ENCODE data around the gene KRT74. TPM values are rescaled to one million over a fixed set of nuclear protein-coding genes. Genes with fewer than 3 reads are reported as not detected.
"Not testable (repeated sequence)": the region's sequence is repeated elsewhere in the genome, so short reads cannot be mapped to it uniquely, and the experiment has no call there.

Gene KRT74
- total RNA-seq, 1 donor from 2014 or later: not detected

- DNase-seq (ENCODE audit: extremely low read depth, low read depth, low spot score): no peak
Measured at GRCh38 chr12:52603314-52603713, 29.7 kb upstream of the KRT74 start.

DNA sequence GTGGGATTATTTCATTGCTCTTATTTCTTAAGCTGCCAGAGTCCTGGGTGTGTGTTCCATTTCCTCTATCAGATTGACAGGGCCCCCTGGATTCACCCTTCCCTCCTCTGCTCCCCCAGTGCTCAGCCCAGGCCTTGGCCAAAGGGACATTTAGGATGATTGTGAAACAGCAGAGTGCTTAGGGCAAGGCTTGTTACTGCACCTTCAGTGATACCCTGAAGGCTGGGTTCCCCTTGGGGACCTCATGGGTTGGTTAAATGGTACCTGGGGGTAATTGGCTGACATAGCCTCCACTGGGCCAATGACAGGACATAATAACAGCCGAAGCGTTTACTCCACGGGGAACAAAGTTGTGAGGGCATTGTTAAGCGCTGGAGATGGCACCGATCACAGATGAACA lies 28.9 kb upstream of the KRT74 start:
- no peak for DNase-seq (ENCODE audit: extremely low read depth, low read depth, low spot score)

DNA sequence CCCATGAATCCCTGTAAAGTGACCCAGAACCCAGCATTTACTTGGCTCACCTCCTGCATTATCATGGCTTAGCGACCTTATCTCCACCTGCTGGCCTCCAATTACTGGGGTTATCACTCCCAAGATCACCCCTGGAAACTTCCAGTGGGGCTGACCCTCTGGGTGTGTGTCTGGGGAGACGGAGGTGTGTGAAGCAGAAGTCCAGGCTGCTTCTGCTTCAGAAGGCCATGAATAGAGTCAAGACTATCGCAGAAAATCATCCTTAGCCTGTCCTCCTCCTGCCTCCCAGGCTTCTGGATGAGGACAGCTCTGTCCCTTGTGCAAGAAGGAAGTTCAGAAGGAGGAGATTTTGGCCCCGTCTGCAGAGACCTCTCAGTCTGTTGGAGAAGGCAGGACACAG lies 28.0 kb upstream of the KRT74 start:
- DNase-seq (ENCODE audit: extremely low read depth, low read depth, low spot score): no peak

GRCh38 chr12:52600941-52601481 lies 27.4 kb upstream of the KRT74 start, which contains the start of gene KRT72:
Gene KRT72, minus strand, starts transcription at chr12:52601463. Its CDS starts 11 bp downstream, at chr12:52601452.
- no peak for DNase-seq (ENCODE audit: extremely low read depth, low read depth, low spot score)

- no peak for DNase-seq (ENCODE audit: extremely low read depth, low read depth, low spot score)
Measured at GRCh38 chr12:52600475-52600874, 26.8 kb upstream of the KRT74 start.

- DNase-seq (ENCODE audit: extremely low read depth, low read depth, low spot score): no peak
Measured at GRCh38 chr12:52600071-52600470, 26.4 kb upstream of the KRT74 start.

GRCh38 chr12:52598966-52599365 lies 25.3 kb upstream of the KRT74 start:
- no peak for DNase-seq (ENCODE audit: extremely low read depth, low read depth, low spot score)

DNA sequence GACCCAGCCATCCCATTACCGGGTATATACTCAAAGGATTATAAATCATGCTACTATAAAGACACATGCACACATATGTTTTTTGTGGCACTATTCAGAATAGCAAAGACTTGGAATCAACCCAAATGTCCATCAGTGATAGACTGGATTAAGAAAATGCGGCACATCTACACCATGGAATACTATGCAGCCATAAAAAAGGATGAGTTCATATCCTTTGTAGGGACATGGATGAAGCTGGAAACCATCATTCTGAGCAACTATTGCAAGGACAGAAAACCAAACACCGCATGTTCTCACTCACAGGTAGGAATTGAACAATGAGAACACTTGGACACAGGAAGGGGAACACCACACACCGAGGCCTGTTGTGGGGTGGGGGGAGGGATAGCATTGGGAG lies 20.6 kb upstream of the KRT74 start:
- not testable (repeated sequence) for DNase-seq (ENCODE audit: extremely low read depth, low read depth, low spot score)

DNA sequence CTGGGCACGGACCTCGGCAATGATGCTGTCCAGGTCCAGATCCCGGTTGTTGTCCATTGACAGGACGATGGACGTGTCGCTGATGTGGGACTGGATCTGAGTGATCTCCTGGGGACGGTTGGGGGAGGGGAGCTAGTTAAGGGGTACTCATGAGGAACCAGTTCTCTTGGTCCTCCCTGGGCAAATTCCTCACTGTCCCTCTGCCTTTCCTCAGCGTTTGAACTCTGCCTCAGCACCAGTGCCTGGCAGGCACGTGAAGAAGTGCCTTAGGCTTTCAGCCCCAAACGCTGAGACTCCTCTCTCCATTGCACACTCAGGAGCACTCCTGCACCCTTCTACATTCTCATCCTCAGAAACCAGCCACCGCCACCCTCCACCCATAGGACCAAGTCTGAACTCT lies 17.9 kb upstream of the KRT74 start:
- DNase-seq (ENCODE audit: extremely low read depth, low read depth, low spot score): no peak

DNA sequence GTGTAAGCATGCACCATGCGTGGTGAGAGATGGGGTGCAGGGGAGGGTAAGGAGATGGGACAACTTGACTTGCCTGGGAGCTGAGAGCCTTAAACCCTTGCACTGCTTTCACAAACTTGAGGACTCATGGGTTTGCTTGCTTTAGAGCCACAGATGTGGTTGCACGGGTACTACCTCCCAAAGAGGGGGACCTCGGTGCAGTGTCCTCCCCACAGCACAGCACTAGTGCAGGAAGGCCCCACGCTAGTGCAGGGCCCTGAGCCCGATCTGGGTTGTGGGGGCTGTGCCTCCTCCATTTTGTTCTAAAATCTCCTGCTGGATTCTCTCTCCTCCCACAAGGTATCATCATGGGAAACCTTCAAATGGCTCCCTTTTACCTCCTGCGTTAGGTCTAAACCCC lies 16.4 kb upstream of the KRT74 start:
- DNase-seq (ENCODE audit: extremely low read depth, low read depth, low spot score): no peak

- no peak for DNase-seq (ENCODE audit: extremely low read depth, low read depth, low spot score)
Measured at GRCh38 chr12:52587563-52587962, 13.9 kb upstream of the KRT74 start.

DNA sequence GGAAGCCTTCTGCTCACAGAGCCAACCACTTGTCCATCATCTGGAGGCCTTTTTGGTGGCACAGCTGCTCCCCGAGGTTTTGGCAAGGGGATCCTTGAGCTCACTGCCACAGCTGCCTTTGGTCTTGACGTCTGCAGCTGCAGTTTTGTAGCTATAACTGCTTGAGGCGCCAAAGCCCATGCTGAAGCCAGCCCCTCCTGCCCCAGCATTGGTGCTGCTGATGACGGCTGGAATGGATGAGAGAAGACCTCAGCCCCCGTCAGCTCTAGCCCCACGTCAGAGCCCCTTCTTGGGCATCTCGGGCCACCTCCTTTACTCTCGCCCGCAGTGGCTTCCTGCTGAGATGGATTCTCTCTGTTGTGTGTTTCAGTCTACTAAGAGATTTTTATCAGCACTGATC lies 12.3 kb upstream of the KRT74 start:
- DNase-seq (ENCODE audit: extremely low read depth, low read depth, low spot score): no peak

GRCh38 chr12:52585066-52585465 lies 11.4 kb upstream of the KRT74 start:
- no peak for DNase-seq (ENCODE audit: extremely low read depth, low read depth, low spot score)

DNA sequence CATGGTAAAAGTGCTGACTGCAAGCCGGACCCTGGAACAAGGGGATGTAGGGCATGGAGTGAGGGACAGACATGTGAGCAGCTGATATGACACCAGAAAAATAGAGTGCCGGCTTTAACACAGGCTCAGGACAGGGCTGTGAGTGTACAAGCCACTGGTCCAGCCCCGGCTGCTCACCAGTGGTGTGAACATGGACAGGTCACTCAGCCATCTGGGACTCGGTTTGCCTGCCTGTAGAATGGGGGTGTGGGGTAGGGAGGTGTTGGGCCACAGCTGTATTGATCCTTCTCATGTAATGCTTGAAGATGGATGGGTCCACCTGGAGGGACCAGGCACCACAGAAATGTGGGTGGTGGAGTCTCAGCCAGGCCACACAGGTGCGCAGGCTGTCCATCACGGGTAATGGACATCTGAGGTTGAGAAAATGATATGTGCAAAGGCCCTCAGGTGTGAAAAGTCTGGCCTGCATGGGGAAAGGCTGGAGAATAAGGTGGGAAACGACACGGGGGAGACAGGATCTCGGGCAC lies 10.6 kb upstream of the KRT74 start:
- no peak for DNase-seq (ENCODE audit: extremely low read depth, low read depth, low spot score)

DNA sequence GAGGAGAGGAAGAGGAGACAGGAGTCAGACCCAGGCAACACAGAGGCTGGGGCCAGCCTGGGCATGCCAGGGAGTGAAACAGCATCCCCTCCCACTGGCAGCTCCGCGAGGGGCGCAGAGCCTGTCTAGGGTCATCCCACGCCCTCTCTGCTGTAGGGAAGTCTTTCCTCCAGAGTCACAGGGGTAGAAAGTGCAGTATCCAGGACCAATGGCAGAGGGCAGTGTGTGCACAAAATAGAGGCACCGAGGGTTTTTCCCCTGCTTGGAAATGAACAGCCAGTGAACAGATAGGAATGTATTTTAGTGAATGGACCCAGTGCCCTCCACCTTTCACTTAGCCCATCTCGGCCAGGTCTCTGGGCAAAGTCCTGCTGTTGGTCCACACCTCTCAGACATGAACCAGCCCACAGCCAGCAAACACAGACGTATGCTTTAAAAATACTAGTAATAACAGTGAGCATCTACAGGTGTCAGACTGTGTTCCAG lies 9.4 kb upstream of the KRT74 start:
- peak; percentile 9 for DNase-seq (ENCODE audit: extremely low read depth, low read depth, low spot score)

DNA sequence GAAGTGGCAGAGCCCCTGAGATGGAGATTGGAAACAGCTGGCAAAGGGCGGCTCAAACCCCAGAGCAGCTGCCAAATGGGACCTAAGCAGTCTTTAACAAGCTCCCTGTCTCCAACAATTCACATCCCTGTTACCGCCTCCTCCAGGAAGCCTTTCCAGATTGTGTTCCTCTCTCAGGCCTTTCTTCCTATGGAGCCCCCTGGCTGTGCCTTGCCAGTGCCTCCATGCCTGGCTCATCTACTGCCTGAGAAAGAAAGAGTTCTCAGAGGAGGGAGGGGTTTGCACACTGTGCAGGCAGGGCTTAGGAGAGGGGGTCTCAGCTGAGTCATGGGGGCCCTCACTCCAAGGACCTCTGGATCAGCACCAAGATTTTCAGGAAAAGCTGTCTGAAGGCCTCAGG lies 8.8 kb upstream of the KRT74 start:
- no peak for DNase-seq (ENCODE audit: extremely low read depth, low read depth, low spot score)

DNA sequence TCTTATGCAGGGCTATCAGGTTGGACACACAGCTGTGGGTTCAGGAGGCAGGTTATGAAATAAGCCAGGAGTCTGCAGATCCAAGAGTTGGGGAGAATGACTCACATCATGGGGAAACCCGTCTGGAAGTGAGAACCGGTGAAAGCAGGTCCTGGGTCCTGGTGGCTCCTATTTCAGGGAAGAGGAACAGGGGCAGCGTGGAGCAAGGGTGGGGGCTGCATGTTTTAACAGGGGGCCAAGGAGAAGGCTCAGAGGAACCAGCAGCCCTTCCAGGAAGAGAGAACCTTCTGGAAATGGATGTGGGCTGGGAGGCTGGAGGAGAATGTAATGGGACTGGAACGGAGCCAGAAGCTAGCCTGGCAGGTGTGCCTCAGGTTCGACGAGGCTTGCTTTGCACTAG lies 7.8 kb upstream of the KRT74 start:
- no peak for DNase-seq (ENCODE audit: extremely low read depth, low read depth, low spot score)

GRCh38 chr12:52581066-52581465 lies 7.4 kb upstream of the KRT74 start:
- DNase-seq (ENCODE audit: extremely low read depth, low read depth, low spot score): no peak

GRCh38 chr12:52580496-52580895 lies 6.9 kb upstream of the KRT74 start:
- DNase-seq (ENCODE audit: extremely low read depth, low read depth, low spot score): no peak

- no peak for DNase-seq (ENCODE audit: extremely low read depth, low read depth, low spot score)
Measured at GRCh38 chr12:52579468-52580465, 6.1 kb upstream of the KRT74 start.

DNA sequence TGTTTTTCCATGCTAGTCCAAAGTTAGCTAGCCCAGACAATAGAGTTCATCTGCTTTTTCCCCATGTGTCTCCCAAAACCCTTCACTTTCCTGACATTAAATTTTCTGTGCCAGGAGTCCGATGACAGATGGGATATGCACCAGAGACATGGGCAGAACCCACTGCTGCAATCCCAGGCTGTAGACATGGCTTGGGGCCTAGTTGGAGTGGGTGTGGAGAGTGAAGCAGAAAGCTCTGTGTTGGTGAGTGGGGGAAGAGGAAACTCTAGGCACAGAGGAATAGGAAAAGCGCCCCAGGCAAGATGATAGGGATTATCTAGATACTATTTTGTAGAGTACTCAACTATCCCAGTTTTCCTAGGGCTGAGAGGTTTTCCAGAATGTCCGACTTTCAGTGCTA lies 4.8 kb upstream of the KRT74 start:
- DNase-seq (ENCODE audit: extremely low read depth, low read depth, low spot score): no peak

DNA sequence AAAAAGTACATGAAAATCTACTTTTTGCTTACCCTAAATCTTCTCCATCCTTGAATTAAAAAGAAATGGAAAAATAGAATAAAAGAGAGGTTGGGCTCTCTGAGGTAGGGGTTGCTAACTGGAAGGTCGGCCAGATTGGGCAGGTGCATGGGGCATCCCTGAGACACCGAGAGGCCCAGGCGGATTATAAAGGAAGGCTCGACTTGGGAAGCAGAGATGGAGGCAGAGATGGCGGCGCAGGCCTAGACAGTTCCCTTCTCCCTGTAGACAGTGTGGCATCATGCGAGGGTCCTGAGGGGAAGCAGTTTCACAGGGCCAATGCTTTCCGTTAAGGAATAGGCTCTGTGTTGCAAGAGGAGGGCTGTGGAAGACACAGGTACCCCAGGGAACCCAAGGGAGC lies 3.7 kb upstream of the KRT74 start:
- no peak for DNase-seq (ENCODE audit: extremely low read depth, low read depth, low spot score)

Data from glomerular endothelial cell (primary cell).